ENCODE results near the gene CLMP.
"Not testable (repeated sequence)": the region's sequence is repeated elsewhere in the genome, so short reads cannot be mapped to it uniquely, and the experiment has no call there.

CLMP gene

DNA sequence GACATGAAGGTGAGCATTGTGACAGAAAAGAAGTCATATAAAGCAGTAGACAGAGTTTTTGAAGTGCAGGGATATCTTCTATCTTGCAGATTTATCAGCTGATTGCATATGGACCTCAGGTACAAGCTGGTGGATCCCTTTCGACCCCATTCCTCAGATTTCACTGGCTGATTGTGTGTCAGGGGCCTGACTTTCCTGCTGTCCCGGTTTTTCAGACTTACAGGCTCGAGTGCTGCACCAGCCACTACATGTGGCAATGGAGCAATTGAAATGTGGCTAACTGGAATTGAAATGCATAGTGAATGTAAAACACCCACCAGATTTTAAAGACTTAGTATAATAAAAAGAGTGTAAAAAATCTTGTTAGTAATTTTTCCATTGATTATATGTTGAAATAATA, 50.3 kb downstream of the CLMP start:
- H3K4me3 ChIP-seq (ENCODE audit: insufficient read depth, low read depth, low read length, poor library complexity, severe bottlenecking): no peak overlapping the region
- no peaks in the 10 kb centered on the region for H3K27me3 ChIP-seq (replicated peaks; ENCODE audit: control insufficient read depth, insufficient read depth, low read length, poor library complexity, severe bottlenecking)
- no peaks in the 10 kb centered on the region for H3K36me3 ChIP-seq (ENCODE audit: control insufficient read depth, insufficient read depth, low read length)
- no peak for DNase-seq
- no peak overlapping the region for H3K27ac ChIP-seq (ENCODE audit: insufficient read depth, low read length, poor library complexity, severe bottlenecking)
- H3K9me3 ChIP-seq (ENCODE audit: control insufficient read depth, low read length): no peaks in the 10 kb centered on the region
- no peaks in the 10 kb centered on the region for H3K4me1 ChIP-seq (ENCODE audit: control insufficient read depth, insufficient read depth, low read length, poor library complexity, severe bottlenecking)

DNA sequence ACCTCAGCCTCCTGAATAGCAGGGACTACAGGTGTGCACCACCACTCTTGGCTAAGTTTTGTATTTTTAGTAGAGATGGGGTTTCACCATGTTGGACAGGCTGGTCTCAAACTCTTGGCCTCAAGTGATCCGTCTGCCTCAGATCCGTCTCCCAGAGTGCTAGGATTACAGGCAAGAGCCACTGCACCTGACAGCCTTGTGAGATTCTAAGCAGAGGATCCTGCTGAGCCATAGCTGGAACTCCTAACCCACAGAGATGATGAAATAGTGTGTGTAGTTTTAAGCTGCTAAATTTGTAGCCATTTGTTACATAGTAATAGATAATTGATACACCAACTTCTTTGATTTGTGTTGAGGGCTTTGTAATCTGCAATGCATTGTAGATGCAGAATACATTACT, 51.1 kb downstream of the CLMP start:
- no peak for DNase-seq
- H3K4me3 ChIP-seq (ENCODE audit: insufficient read depth, low read depth, low read length, poor library complexity, severe bottlenecking): no peak overlapping the region
- H3K4me1 ChIP-seq (ENCODE audit: control insufficient read depth, insufficient read depth, low read length, poor library complexity, severe bottlenecking): no peaks in the 10 kb centered on the region
- H3K36me3 ChIP-seq (ENCODE audit: control insufficient read depth, insufficient read depth, low read length): no peaks in the 10 kb centered on the region
- H3K27me3 ChIP-seq (replicated peaks; ENCODE audit: control insufficient read depth, insufficient read depth, low read length, poor library complexity, severe bottlenecking): no peaks in the 10 kb centered on the region
- no peak overlapping the region for H3K27ac ChIP-seq (ENCODE audit: insufficient read depth, low read length, poor library complexity, severe bottlenecking)
- no peaks in the 10 kb centered on the region for H3K9me3 ChIP-seq (ENCODE audit: control insufficient read depth, low read length)

DNA sequence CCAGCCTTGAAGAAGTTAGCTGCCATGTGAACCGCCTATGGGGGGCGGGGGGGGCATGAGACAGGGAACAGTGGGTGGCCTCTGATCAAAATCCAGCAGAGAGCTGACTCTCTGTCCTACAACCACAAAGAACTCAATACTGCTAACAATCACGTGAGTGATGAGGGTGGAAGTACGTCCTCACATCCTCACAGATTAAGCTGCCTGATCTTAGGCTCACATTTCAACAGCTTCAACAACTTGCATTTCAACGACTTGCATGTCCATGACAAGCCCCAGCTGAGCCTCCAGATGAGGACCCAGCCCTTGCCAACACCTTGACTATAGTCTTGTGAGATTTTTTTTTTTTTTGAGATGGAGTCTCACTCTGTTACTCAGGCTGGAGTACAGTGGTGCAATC, 51.6 kb downstream of the CLMP start:
- no peak overlapping the region for H3K27ac ChIP-seq (ENCODE audit: insufficient read depth, low read length, poor library complexity, severe bottlenecking)
- H3K27me3 ChIP-seq (replicated peaks; ENCODE audit: control insufficient read depth, insufficient read depth, low read length, poor library complexity, severe bottlenecking): no peaks in the 10 kb centered on the region
- H3K4me3 ChIP-seq (ENCODE audit: insufficient read depth, low read depth, low read length, poor library complexity, severe bottlenecking): no peak overlapping the region
- no peaks in the 10 kb centered on the region for H3K9me3 ChIP-seq (ENCODE audit: control insufficient read depth, low read length)
- no peaks in the 10 kb centered on the region for H3K36me3 ChIP-seq (ENCODE audit: control insufficient read depth, insufficient read depth, low read length)
- no peaks in the 10 kb centered on the region for H3K4me1 ChIP-seq (ENCODE audit: control insufficient read depth, insufficient read depth, low read length, poor library complexity, severe bottlenecking)
- no peak for DNase-seq

DNA sequence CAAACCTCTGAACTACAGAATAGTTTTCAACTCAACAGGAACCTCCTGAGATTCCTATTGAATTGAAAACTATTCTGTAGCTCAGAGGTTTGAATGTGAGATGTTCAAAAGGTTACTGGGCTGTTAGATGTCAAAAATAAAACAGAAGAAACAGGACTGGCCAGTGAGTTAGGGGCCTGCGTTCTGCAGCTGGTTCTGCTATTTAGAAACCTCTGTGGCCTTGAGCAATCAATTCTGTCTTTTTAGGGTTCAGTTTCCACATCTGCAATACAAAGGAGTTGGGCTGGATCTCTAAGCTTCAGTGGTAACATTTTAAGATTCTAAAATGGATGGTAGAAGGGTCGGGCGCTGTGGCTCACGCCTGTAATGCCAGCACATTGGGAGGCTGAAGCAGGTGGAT, 55.8 kb downstream of the CLMP start:
- no peak for DNase-seq
- no peak overlapping the region for H3K4me3 ChIP-seq (ENCODE audit: insufficient read depth, low read depth, low read length, poor library complexity, severe bottlenecking)
- H3K4me1 ChIP-seq (ENCODE audit: control insufficient read depth, insufficient read depth, low read length, poor library complexity, severe bottlenecking): no peaks in the 10 kb centered on the region
- no peaks in the 10 kb centered on the region for H3K9me3 ChIP-seq (ENCODE audit: control insufficient read depth, low read length)
- H3K27me3 ChIP-seq (replicated peaks; ENCODE audit: control insufficient read depth, insufficient read depth, low read length, poor library complexity, severe bottlenecking): no peaks in the 10 kb centered on the region
- no peaks in the 10 kb centered on the region for H3K36me3 ChIP-seq (ENCODE audit: control insufficient read depth, insufficient read depth, low read length)
- no peak overlapping the region for H3K27ac ChIP-seq (ENCODE audit: insufficient read depth, low read length, poor library complexity, severe bottlenecking)

DNA sequence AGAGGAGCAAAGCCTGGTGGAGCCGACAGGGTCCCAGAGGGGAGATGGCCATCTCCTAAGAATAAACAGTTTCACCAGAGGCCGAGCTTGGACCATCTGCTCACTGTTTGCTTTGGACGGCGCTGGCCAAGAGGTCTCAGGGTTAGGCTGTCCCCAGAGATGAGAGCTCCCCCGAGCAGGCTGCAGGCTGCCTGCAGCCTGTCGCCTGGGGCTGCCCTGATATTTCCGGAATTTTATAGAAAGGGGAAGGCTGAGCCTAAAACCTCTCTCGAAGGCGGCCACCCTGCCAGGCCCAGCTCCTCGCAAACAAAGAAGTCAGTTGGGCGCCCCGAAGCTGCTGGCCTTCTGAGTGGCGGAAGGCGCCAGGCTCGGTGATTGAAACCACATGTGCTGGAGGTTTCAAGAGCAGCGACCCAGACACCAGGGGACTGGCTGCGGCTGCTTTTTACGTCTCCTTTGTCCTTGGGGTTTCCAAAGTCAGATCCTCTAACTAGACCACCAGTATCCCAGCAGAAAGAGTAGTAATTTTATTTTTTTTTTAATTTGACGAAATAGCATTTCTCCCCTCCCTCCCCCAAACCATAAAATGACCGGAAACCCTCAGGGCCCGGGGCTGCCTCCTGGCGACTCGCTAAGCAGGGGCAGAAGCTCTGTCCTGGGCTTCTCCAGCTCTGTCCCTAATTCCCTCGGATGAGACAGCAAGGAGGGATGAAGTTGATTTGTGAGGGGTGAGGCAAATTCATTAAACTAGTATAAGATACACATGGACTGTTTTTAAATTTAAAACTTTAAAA, 57.4 kb downstream of the CLMP start:
- H3K27ac ChIP-seq (ENCODE audit: insufficient read depth, low read length, poor library complexity, severe bottlenecking): no peak overlapping the region
- no peaks in the 10 kb centered on the region for H3K9me3 ChIP-seq (ENCODE audit: control insufficient read depth, low read length)
- no peak overlapping the region for H3K4me3 ChIP-seq (ENCODE audit: insufficient read depth, low read depth, low read length, poor library complexity, severe bottlenecking)
- no peaks in the 10 kb centered on the region for H3K36me3 ChIP-seq (ENCODE audit: control insufficient read depth, insufficient read depth, low read length)
- no peak for DNase-seq
- no peaks in the 10 kb centered on the region for H3K4me1 ChIP-seq (ENCODE audit: control insufficient read depth, insufficient read depth, low read length, poor library complexity, severe bottlenecking)
- no peaks in the 10 kb centered on the region for H3K27me3 ChIP-seq (replicated peaks; ENCODE audit: control insufficient read depth, insufficient read depth, low read length, poor library complexity, severe bottlenecking)

DNA sequence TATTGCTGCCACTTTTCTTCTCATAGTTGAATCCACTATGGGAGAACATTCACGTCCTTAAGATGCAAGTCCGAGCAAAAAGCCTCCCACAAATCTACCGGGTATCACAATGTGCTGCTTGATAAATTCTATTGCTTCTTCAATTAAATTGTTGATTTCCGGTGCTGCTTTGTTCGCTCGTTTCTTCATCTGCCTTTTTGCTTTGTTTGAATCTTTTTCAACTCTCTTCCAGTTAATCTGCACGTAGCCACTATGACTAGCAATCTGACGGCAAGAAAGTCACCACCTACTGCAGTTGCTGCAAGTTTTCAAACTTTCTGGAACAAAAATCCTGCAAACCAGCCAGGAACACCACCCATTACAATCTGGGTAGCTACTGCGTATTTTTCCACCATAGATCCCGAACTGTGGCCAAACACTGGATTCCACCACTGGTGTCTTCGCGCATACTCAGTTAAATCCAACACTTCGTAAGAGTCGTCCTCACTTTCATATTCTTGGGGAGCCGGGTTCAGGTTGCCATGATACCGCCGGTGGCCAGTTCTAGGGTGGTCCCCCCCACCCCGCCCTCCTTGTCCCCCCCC, 59.1 kb downstream of the CLMP start:
- Histone ChIP-seq H3K36me3 (ENCODE audit: control insufficient read depth, insufficient read depth, low read length) (no peaks in the 10 kb centered on the region), H3K27me3 (replicated peaks; ENCODE audit: control insufficient read depth, insufficient read depth, low read length, poor library complexity, severe bottlenecking) (no peaks in the 10 kb centered on the region), H3K27ac (ENCODE audit: insufficient read depth, low read length, poor library complexity, severe bottlenecking) (no peak overlapping the region), H3K4me1 (ENCODE audit: control insufficient read depth, insufficient read depth, low read length, poor library complexity, severe bottlenecking) (no peaks in the 10 kb centered on the region), H3K4me3 (ENCODE audit: insufficient read depth, low read depth, low read length, poor library complexity, severe bottlenecking) (no peak overlapping the region), H3K9me3 (ENCODE audit: control insufficient read depth, low read length) (no peaks in the 10 kb centered on the region)
- DNase-seq: no peak

DNA sequence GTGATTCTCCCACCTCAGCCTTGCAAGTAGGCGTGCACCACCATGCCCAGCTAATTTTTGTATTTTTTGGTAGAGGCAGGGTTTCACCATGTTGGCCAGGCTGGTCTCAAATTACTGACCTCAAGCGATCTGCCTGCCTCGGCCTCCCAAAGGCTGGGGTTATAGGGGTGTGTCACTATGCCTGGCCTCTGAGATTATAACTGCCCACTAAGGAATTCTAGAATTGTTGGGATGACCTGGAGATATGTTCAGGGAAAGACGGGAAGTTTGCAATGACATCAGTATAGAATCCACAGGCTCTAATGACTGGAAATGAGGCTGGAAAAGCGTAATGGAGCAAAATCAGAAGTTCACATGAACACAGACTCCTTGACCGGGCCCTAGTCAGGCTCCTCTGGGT, 62.2 kb downstream of the CLMP start:
- DNase-seq: no peak
- no peak overlapping the region for H3K4me3 ChIP-seq (ENCODE audit: insufficient read depth, low read depth, low read length, poor library complexity, severe bottlenecking)
- H3K4me1 ChIP-seq (ENCODE audit: control insufficient read depth, insufficient read depth, low read length, poor library complexity, severe bottlenecking): no peaks in the 10 kb centered on the region
- H3K36me3 ChIP-seq (ENCODE audit: control insufficient read depth, insufficient read depth, low read length): no peaks in the 10 kb centered on the region
- no peaks in the 10 kb centered on the region for H3K9me3 ChIP-seq (ENCODE audit: control insufficient read depth, low read length)
- no peak overlapping the region for H3K27ac ChIP-seq (ENCODE audit: insufficient read depth, low read length, poor library complexity, severe bottlenecking)
- no peaks in the 10 kb centered on the region for H3K27me3 ChIP-seq (replicated peaks; ENCODE audit: control insufficient read depth, insufficient read depth, low read length, poor library complexity, severe bottlenecking)

DNA sequence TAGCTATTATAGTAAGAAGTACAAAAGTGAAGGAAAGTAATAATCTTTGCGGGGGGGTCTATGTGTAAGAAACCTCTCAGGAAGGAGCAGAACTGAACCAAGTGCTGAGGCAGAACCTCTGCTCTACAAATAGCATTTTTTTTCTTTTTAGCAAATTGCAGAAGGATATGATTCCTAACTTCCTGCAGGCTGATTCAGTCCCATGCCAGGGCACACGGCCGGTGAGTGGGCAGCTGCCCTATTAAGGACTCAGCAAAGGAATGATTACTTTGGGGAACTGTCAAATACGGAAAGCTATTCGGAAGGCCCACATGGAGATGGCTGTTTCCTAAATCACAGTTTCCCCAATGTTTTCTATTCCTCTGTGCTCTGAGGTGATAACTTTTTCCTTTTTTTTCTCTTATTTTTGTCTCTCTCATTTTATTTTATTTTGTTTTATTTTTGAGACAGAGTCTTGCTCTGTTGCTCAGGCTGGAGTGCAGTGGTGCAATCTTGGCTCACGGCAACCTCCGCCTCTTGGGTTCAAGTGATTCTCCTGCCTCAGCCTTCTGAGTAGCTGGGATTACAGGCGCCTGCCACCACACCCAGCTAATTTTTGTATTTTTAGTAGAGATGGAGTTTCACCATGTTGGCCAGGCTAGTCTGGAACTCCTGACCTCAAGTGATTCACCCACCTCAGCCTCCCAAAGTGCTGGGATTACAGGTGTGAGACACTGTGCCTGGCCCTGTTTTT, 62.8 kb downstream of the CLMP start:
- not testable (repeated sequence) for H3K27me3 ChIP-seq (replicated peaks; ENCODE audit: control insufficient read depth, insufficient read depth, low read length, poor library complexity, severe bottlenecking); DNase-seq; H3K9me3 ChIP-seq (ENCODE audit: control insufficient read depth, low read length); H3K36me3 ChIP-seq (ENCODE audit: control insufficient read depth, insufficient read depth, low read length); H3K4me3 ChIP-seq (ENCODE audit: insufficient read depth, low read depth, low read length, poor library complexity, severe bottlenecking); H3K27ac ChIP-seq (ENCODE audit: insufficient read depth, low read length, poor library complexity, severe bottlenecking); H3K4me1 ChIP-seq (ENCODE audit: control insufficient read depth, insufficient read depth, low read length, poor library complexity, severe bottlenecking)

DNA sequence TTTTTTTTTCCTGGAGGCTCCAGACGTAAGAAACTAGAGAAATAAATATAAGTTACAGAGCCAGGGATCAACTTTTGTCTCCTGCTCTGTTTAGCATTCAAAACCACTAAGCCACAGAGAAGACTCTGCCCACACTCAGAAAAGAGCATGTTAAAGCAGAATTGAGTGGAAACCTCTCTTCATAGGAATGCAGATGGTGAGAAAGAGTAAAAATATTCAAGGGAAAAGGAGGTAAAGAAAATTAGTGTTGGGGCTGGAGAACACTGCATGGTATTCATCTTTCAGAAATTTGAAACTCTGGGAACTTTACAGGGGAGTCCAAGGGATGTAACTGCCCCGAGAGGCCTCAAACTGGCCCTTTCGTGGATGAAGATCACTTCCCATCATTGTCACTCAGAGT, 65.1 kb downstream of the CLMP start:
- no peaks in the 10 kb centered on the region for H3K4me1 ChIP-seq (ENCODE audit: control insufficient read depth, insufficient read depth, low read length, poor library complexity, severe bottlenecking)
- no peaks in the 10 kb centered on the region for H3K9me3 ChIP-seq (ENCODE audit: control insufficient read depth, low read length)
- H3K27me3 ChIP-seq (replicated peaks; ENCODE audit: control insufficient read depth, insufficient read depth, low read length, poor library complexity, severe bottlenecking): no peaks in the 10 kb centered on the region
- H3K4me3 ChIP-seq (ENCODE audit: insufficient read depth, low read depth, low read length, poor library complexity, severe bottlenecking): no peak overlapping the region
- no peak for DNase-seq
- H3K36me3 ChIP-seq (ENCODE audit: control insufficient read depth, insufficient read depth, low read length): no peaks in the 10 kb centered on the region
- H3K27ac ChIP-seq (ENCODE audit: insufficient read depth, low read length, poor library complexity, severe bottlenecking): no peak overlapping the region

DNA sequence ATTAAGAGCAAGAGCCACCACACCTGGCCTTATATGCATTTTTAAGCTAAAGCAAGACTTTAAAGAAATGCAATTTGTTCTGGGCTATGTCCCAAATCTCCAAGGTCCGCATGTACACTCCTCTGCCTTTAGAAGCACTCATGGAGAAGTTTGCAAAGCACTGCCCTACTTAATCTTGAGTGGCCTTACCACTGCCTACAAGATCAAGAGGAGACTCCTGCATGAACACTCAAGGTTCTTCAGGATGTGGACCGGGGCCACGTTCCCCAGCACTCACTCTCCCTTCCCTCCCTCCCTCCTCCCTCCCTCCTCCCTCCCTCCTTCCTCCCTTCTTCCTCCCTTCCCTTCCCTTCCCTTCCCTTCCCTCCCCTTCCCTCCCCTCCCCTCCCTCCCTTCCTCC, 69.9 kb downstream of the CLMP start:
- no peak for DNase-seq
- no peaks in the 10 kb centered on the region for H3K36me3 ChIP-seq (ENCODE audit: control insufficient read depth, insufficient read depth, low read length)
- no peaks in the 10 kb centered on the region for H3K27me3 ChIP-seq (replicated peaks; ENCODE audit: control insufficient read depth, insufficient read depth, low read length, poor library complexity, severe bottlenecking)
- no peak overlapping the region for H3K27ac ChIP-seq (ENCODE audit: insufficient read depth, low read length, poor library complexity, severe bottlenecking)
- H3K4me3 ChIP-seq (ENCODE audit: insufficient read depth, low read depth, low read length, poor library complexity, severe bottlenecking): no peak overlapping the region
- no peaks in the 10 kb centered on the region for H3K4me1 ChIP-seq (ENCODE audit: control insufficient read depth, insufficient read depth, low read length, poor library complexity, severe bottlenecking)
- no peaks in the 10 kb centered on the region for H3K9me3 ChIP-seq (ENCODE audit: control insufficient read depth, low read length)

Data from effector memory CD4-positive, alpha-beta T cell (primary cell).